Glutamatergic neuron (in vitro differentiated cells): ENCODE data around the gene CCDC127. TPM values are rescaled to one million over a fixed set of nuclear protein-coding genes. Genes with fewer than 3 reads are reported as not detected.
A peak's percentile ranks its signal among the peaks of the same experiment; 100 is the strongest.

Experiments used
- DNase-seq: peaks from one replicate; pipeline ENCODE4 v3.0.0; 2022
- H3K27ac Mint-ChIP-seq: one replicate; pipeline ENCODE4 v1.8.0; 2020; ENCODE audit warnings: mild to moderate bottlenecking, mixed read lengths, inconsistent platforms; ENCODE audit not compliant: unreplicated experiment
- H3K27me3 Mint-ChIP-seq: one replicate; pipeline ENCODE4 v1.8.0; 2020; ENCODE audit warnings: mild to moderate bottlenecking, moderate library complexity, mixed read lengths, inconsistent platforms; ENCODE audit not compliant: unreplicated experiment
- H3K36me3 Mint-ChIP-seq: one replicate; pipeline ENCODE4 v1.8.0; 2020; ENCODE audit warnings: mild to moderate bottlenecking, mixed read lengths, inconsistent platforms; ENCODE audit not compliant: unreplicated experiment
- H3K4me1 Mint-ChIP-seq: one replicate; pipeline ENCODE4 v1.8.0; 2020; ENCODE audit warnings: mild to moderate bottlenecking, low read depth, mixed read lengths, inconsistent platforms; ENCODE audit not compliant: unreplicated experiment
- H3K4me3 Mint-ChIP-seq: one replicate; pipeline ENCODE4 v1.8.0; 2020; ENCODE audit warnings: mild to moderate bottlenecking, mixed read lengths, inconsistent platforms; ENCODE audit not compliant: unreplicated experiment
- H3K9me3 Mint-ChIP-seq: one replicate; pipeline ENCODE4 v1.8.0; 2020; ENCODE audit warnings: mild to moderate bottlenecking, moderate library complexity, mixed read lengths, inconsistent platforms; ENCODE audit not compliant: unreplicated experiment
- CTCF ChIP-seq: fragments of 200-600 bp; sonication (generic); IDR thresholded peaks from one replicate; pipeline ENCODE4 v1.5.0; 2021; ENCODE audit not compliant: partially characterized antibody, unreplicated experiment
- total RNA-seq: library from RNA; stranded (reverse); fragmentation: NEBNext Ultra II Directional; extraction: Animal tissue kit (Norgen Biotek cat#: 25700); gene quantifications from one replicate; pipeline ENCODE4 v1.2.1, GENCODE V29; 2021; ENCODE audit not compliant: unreplicated experiment

CCDC127 gene
- total RNA-seq, 1 donor from 2014 or later = 11.9 TPM

GRCh38 chr5:163338-163620 lies 54.7 kb downstream of the CCDC127 start:
- peaks cover 2% of the 10 kb centered on the region for H3K4me1 Mint-ChIP-seq
- TF ChIP-seq CTCF = no peak
- no peak overlapping the region for H3K4me3 Mint-ChIP-seq
- peaks cover 4% of the 10 kb centered on the region for H3K27me3 Mint-ChIP-seq
- H3K9me3 Mint-ChIP-seq = peaks cover 6% of the 10 kb centered on the region
- no peaks in the 10 kb centered on the region for H3K36me3 Mint-ChIP-seq
- no peak overlapping the region for H3K27ac Mint-ChIP-seq
- peak; percentile 7 for DNase-seq

- DNase-seq = peak; percentile 11
- TF ChIP-seq CTCF = no peak
- H3K36me3 Mint-ChIP-seq = no peaks in the 10 kb centered on the region
Observed at GRCh38 chr5:162565-163337, 55.2 kb downstream of the CCDC127 start.

GRCh38 chr5:162190-162564 lies 55.8 kb downstream of the CCDC127 start:
- H3K27ac Mint-ChIP-seq = no peak overlapping the region
- DNase-seq = peak; percentile 8
- peaks cover 6% of the 10 kb centered on the region for H3K9me3 Mint-ChIP-seq
- H3K4me3 Mint-ChIP-seq = no peak overlapping the region
- H3K4me1 Mint-ChIP-seq = peaks cover 2% of the 10 kb centered on the region
- peaks cover 5% of the 10 kb centered on the region for H3K27me3 Mint-ChIP-seq
- H3K36me3 Mint-ChIP-seq = no peaks in the 10 kb centered on the region
- TF ChIP-seq CTCF = no peak

More at GRCh38 chr5:162565-163337, 55.2 kb downstream of the CCDC127 start:
- no peak overlapping the region for H3K4me3 Mint-ChIP-seq
- no peak overlapping the region for H3K27ac Mint-ChIP-seq
- H3K4me1 Mint-ChIP-seq = peaks cover 2% of the 10 kb centered on the region
- peaks cover 4% of the 10 kb centered on the region for H3K27me3 Mint-ChIP-seq
- H3K9me3 Mint-ChIP-seq = peaks cover 6% of the 10 kb centered on the region

GRCh38 chr5:161803-162110 lies 56.2 kb downstream of the CCDC127 start:
- H3K4me3 Mint-ChIP-seq = no peak overlapping the region
- H3K27ac Mint-ChIP-seq = no peak overlapping the region
- peaks cover 8% of the 10 kb centered on the region for H3K27me3 Mint-ChIP-seq
- H3K4me1 Mint-ChIP-seq = peaks cover 2% of the 10 kb centered on the region
- DNase-seq = peak; percentile 13
- H3K36me3 Mint-ChIP-seq = no peaks in the 10 kb centered on the region
- TF ChIP-seq CTCF = no peak
- H3K9me3 Mint-ChIP-seq = peaks cover 6% of the 10 kb centered on the region

GRCh38 chr5:160921-161802 lies 56.8 kb downstream of the CCDC127 start:
- peak overlapping the region; percentile 55 for H3K27ac Mint-ChIP-seq
- TF ChIP-seq CTCF = no peak
- H3K27me3 Mint-ChIP-seq = peaks cover 8% of the 10 kb centered on the region
- H3K4me3 Mint-ChIP-seq = no peak overlapping the region
- DNase-seq = peak; percentile 11
- H3K9me3 Mint-ChIP-seq = peaks cover 6% of the 10 kb centered on the region
- H3K36me3 Mint-ChIP-seq = no peaks in the 10 kb centered on the region
- peaks cover 2% of the 10 kb centered on the region for H3K4me1 Mint-ChIP-seq
